CD14-positive monocyte (primary cell): ENCODE measurements around the gene DYNC2I2. TPM values are rescaled to one million over a fixed set of nuclear protein-coding genes. Genes with fewer than 3 reads are reported as not detected.

Experiments
- DNase-seq, 3 donors: peaks; one replicate each; pipeline ENCODE4 v3.0.0-alpha.2; 2011 to 2022
- H2AFZ ChIP-seq: 2 replicates; pipeline ENCODE4 v1.6.0; 2012; ENCODE audit warnings: mild to moderate bottlenecking, low read depth, low read length, inconsistent platforms; ENCODE audit not compliant: insufficient read depth, poor library complexity, severe bottlenecking
- H3K27ac ChIP-seq, 2 donors: 1 replicate in 1 of 2; 2 replicates in 1 of 2; pipeline ENCODE4 v1.5.1; 2012 to 2013; ENCODE audit warnings: low read length in 2 of 2, control low read depth in 1 of 2, inconsistent platforms in 1 of 2, low read depth in 1 of 2, mild to moderate bottlenecking in 1 of 2
- H3K27me3 ChIP-seq, 2 donors: one replicate each; pipeline versions ENCODE4 v1.6.0 to v1.6.1; 2011 to 2013; ENCODE audit warnings: low read length in 2 of 2; ENCODE audit not compliant: control insufficient read depth in 2 of 2, insufficient read depth in 2 of 2
- H3K36me3 ChIP-seq, 2 donors: replicated peaks in 1 of 2; 1 replicate in 1 of 2; 2 replicates in 1 of 2; pipeline versions ENCODE4 v1.5.1 to v1.6.1; 2012 to 2013; ENCODE audit warnings: low read length in 2 of 2, control low read depth in 1 of 2, inconsistent platforms in 1 of 2, mild to moderate bottlenecking in 1 of 2; ENCODE audit not compliant: insufficient read depth in 2 of 2, control insufficient read depth in 1 of 2
- H3K4me1 ChIP-seq, 2 donors: 1 replicate in 1 of 2; 2 replicates in 1 of 2; pipeline versions ENCODE4 v1.5.1 to v1.6.1; 2012 to 2013; ENCODE audit warnings: low read length in 2 of 2, control low read depth in 1 of 2, inconsistent platforms in 1 of 2, mild to moderate bottlenecking in 1 of 2, moderate library complexity in 1 of 2; ENCODE audit not compliant: insufficient read depth in 2 of 2, control insufficient read depth in 1 of 2
- H3K4me2 ChIP-seq: replicated peaks from 2 replicates; pipeline ENCODE3; 2012; ENCODE audit warnings: low read length, moderate library complexity, mild to moderate bottlenecking; ENCODE audit not compliant: poor library complexity, severe bottlenecking; ENCODE audit errors: extremely low read depth
- H3K4me3 ChIP-seq, 3 experiments: fragments of 200-600 bp in 1 of 3; sonication (generic) in 1 of 3; replicated peaks in 1 of 3; 1 replicate in 2 of 3; 2 replicates in 1 of 3; pipeline ENCODE4 v1.5.1; 2011 to 2013; ENCODE audit warnings: low read length in 3 of 3, mild to moderate bottlenecking in 3 of 3, control low read depth in 2 of 3, low read depth in 2 of 3, inconsistent platforms in 1 of 3, moderate library complexity in 1 of 3
- H3K79me2 ChIP-seq: 2 replicates; pipeline ENCODE4 v1.6.0; 2012; ENCODE audit warnings: mild to moderate bottlenecking, control low read depth, inconsistent platforms, low read length, moderate library complexity; ENCODE audit not compliant: insufficient read depth
- H3K9ac ChIP-seq: 2 replicates; pipeline ENCODE4 v1.6.0; 2017; ENCODE audit warnings: low read length, mild to moderate bottlenecking; ENCODE audit not compliant: insufficient read depth, poor library complexity, severe bottlenecking
- H3K9me3 ChIP-seq, 2 donors: replicated peaks in 1 of 2; 1 replicate in 1 of 2; 2 replicates in 1 of 2; pipeline versions ENCODE4 v1.5.1 to v1.6.1; 2012 to 2013; ENCODE audit warnings: low read length in 2 of 2, control low read depth in 1 of 2; ENCODE audit not compliant: control insufficient read depth in 1 of 2, insufficient read depth in 1 of 2
- H4K20me1 ChIP-seq: 2 replicates; pipeline ENCODE4 v1.6.0; 2012; ENCODE audit warnings: mild to moderate bottlenecking, low read length, control low read depth, moderate library complexity; ENCODE audit not compliant: insufficient read depth
- H3K27ac Mint-ChIP-seq, 7 donors: one replicate each; pipeline ENCODE4 v1.8.0; 2020; ENCODE audit warnings: mild to moderate bottlenecking in 7 of 7, mixed read lengths in 7 of 7, moderate library complexity in 6 of 7, inconsistent platforms in 2 of 7
- H3K27me3 Mint-ChIP-seq, 3 donors: one replicate each; pipeline ENCODE4 v1.8.0; 2021 to 2022; ENCODE audit warnings: low read depth in 3 of 3, mild to moderate bottlenecking in 3 of 3, mixed read lengths in 3 of 3, moderate library complexity in 3 of 3, inconsistent platforms in 1 of 3
- H3K36me3 Mint-ChIP-seq, 2 donors: one replicate each; pipeline ENCODE4 v1.8.0; 2020; ENCODE audit warnings: mixed read lengths in 2 of 2, inconsistent platforms in 1 of 2, mild to moderate bottlenecking in 1 of 2
- H3K4me1 Mint-ChIP-seq: one replicate; pipeline ENCODE4 v1.8.0; 2020; ENCODE audit warnings: mild to moderate bottlenecking, mixed read lengths
- H3K4me3 Mint-ChIP-seq, 2 donors: one replicate each; pipeline ENCODE4 v1.8.0; 2020; ENCODE audit warnings: mild to moderate bottlenecking in 2 of 2, mixed read lengths in 2 of 2, moderate library complexity in 1 of 2
- H3K9me3 Mint-ChIP-seq, 7 donors: one replicate each; pipeline ENCODE4 v1.8.0; 2020 to 2022; ENCODE audit warnings: mixed read lengths in 7 of 7, mild to moderate bottlenecking in 6 of 7, moderate library complexity in 6 of 7, inconsistent platforms in 2 of 7
- CTCF ChIP-seq: fragments of 200-600 bp; IDR thresholded peaks from one replicate; pipeline ENCODE4 v1.8.0; 2022; ENCODE audit warnings: antibody characterized with exemption, mild to moderate bottlenecking
- WGBS: methylation state at CpG from one replicate; pipeline ENCODE4 v1.1.5; 2013; ENCODE audit warnings: missing lambda C conversion rate; ENCODE audit not compliant: insufficient coverage; 5-methylcytosine and 5-hydroxymethylcytosine counted together
- intact Hi-C, 2 donors: fragments of 100-400 bp; cut with micrococcal nuclease; formaldehyde crosslinking; loops; one replicate each; pipeline versions ENCODE4 v1.15.0 to v1.15.1; 2023
- polyA plus RNA-seq, 3 donors: library from polyadenylated mRNA; depleted of rRNA in 1 of 3; unstranded in 2 of 3; stranded (reverse) in 1 of 3; fragments of 300-500 nt in 2 of 3; fragments of >200 nt in 1 of 3; fragmentation: Illumina TruSeq in 2 of 3; gene quantifications; 1 replicate in 2 of 3; 2 replicates in 1 of 3; pipeline ENCODE4 v1.2.3, GENCODE V29; 2012 to 2021

Gene DYNC2I2
- polyA plus RNA-seq, 3 donors: 1.5 to 2.1 (median 1.9) TPM

GRCh38 chr9:128705051-128705965, 48.7 kb upstream of the DYNC2I2 start:
- H4K20me1 ChIP-seq: no peaks in the 10 kb centered on the region
- DNase-seq: no peak
- no peaks in the 10 kb centered on the region for H3K36me3 ChIP-seq
- no peak for TF ChIP-seq CTCF
- no peak overlapping the region for H3K27ac ChIP-seq
- 96% methylated on average over 30 of the region's 36 CpGs for WGBS
- Mint-ChIP-seq H3K27me3 (peaks cover 8 to 13% (median 12%) of the 10 kb centered on the region in 3 donors), H3K4me1 (peaks cover 13% of the 10 kb centered on the region), H3K4me3 (no peak overlapping the region), H3K36me3 (no peaks in the 10 kb centered on the region), H3K9me3 (no peaks in the 10 kb centered on the region), H3K27ac (no peak overlapping the region)
- peaks cover 12 to 15% of the 10 kb centered on the region in 2 donors for H3K4me1 ChIP-seq
- H2AFZ ChIP-seq: no peak overlapping the region
- intact Hi-C loops: no loop called here
- H3K4me2 ChIP-seq: no peak overlapping the region
- H3K9ac ChIP-seq: no peak overlapping the region
- H3K9me3 ChIP-seq: no peaks in the 10 kb centered on the region
- no peaks in the 10 kb centered on the region for H3K79me2 ChIP-seq
- H3K27me3 ChIP-seq: peaks cover 0 to 10% of the 10 kb centered on the region in 2 donors
- no peak overlapping the region for H3K4me3 ChIP-seq

GRCh38 chr9:128704356-128704670, 47.7 kb upstream of the DYNC2I2 start:
- Histone ChIP-seq H3K27ac (no peak overlapping the region), H3K4me1 (peaks cover 12 to 15% of the 10 kb centered on the region in 2 donors), H3K9ac (no peak overlapping the region), H3K27me3 (peaks cover 0 to 10% of the 10 kb centered on the region in 2 donors), H4K20me1 (no peaks in the 10 kb centered on the region), H2AFZ (no peak overlapping the region), H3K4me2 (no peak overlapping the region), H3K4me3 (no peak overlapping the region), H3K79me2 (no peaks in the 10 kb centered on the region), H3K9me3 (no peaks in the 10 kb centered on the region), H3K36me3 (no peaks in the 10 kb centered on the region)
- WGBS: 93% methylated on average over 4 of the region's 5 CpGs
- no peak for DNase-seq
- Mint-ChIP-seq H3K9me3 (no peaks in the 10 kb centered on the region), H3K27me3 (peaks cover 8 to 13% (median 12%) of the 10 kb centered on the region in 3 donors), H3K36me3 (no peaks in the 10 kb centered on the region), H3K4me3 (peak overlapping the region in 1 of 2 donors; percentile 16), H3K27ac (no peak overlapping the region), H3K4me1 (peaks cover 13% of the 10 kb centered on the region)
- no peak for TF ChIP-seq CTCF
- intact Hi-C loops: no loop called here
